ENCODE measurements around the gene GATD1.
"Not testable (repeated sequence)": the region's sequence is repeated elsewhere in the genome, so short reads cannot be mapped to it uniquely, and the experiment has no call there.

GATD1 gene

GRCh38 chr11:737366-737765 is 39.9 kb downstream of the GATD1 start:
- H4K91ac ChIP-seq (ENCODE audit: low read depth, low read length), result peak overlapping the region; percentile 74
- peak overlapping the region; percentile 21 for H3K14ac ChIP-seq (ENCODE audit: low read length)
- H2BK120ac ChIP-seq (ENCODE audit: insufficient read depth, low read length, poor library complexity), result peak overlapping the region; percentile 74
- DNase-seq, result peak in 1 of 2 donors; percentile 53
- H3K23ac ChIP-seq (ENCODE audit: low read length), result no peak overlapping the region
- H3K27me3 ChIP-seq (ENCODE audit: insufficient read depth, low read length), result no peaks in the 10 kb centered on the region
- H3K4me1 ChIP-seq (ENCODE audit: control insufficient read depth in 1 of 2, insufficient read depth in 2 of 2, low read length in 2 of 2), result peaks cover 16 to 18% of the 10 kb centered on the region in 2 experiments
- peak overlapping the region; percentile 30 for H3K4me2 ChIP-seq (ENCODE audit: low read length)
- H4K8ac ChIP-seq (ENCODE audit: low read depth, low read length), result peak overlapping the region; percentile 69
- no peak overlapping the region for H3K9ac ChIP-seq (ENCODE audit: low read length)
- H3K36me3 ChIP-seq (ENCODE audit: control insufficient read depth in 1 of 2, insufficient read depth in 2 of 2, low read length in 2 of 2), result no peaks in the 10 kb centered on the region
- no peak overlapping the region for H3K4ac ChIP-seq (ENCODE audit: low read depth, low read length)
- H3K27ac ChIP-seq (ENCODE audit: low read depth, low read length), result peak overlapping the region; percentile 62
- no CpG with 5 or more reads among the region's 11 CpGs for WGBS (ENCODE audit: extremely low coverage, insufficient coverage, insufficient read length)
- H3K18ac ChIP-seq (ENCODE audit: low read length), result peak overlapping the region; percentile 20
- peak overlapping the region; percentile 3 for H2AFZ ChIP-seq (ENCODE audit: insufficient read depth, low read length, poor library complexity)
- no peaks in the 10 kb centered on the region for H3K9me3 ChIP-seq (ENCODE audit: insufficient read depth, low read depth, low read length)
- H3K79me1 ChIP-seq (ENCODE audit: low read length), result peaks cover 14% of the 10 kb centered on the region
- H2AK5ac ChIP-seq (ENCODE audit: low read length), result no peak overlapping the region
- peak overlapping the region; percentile 92 for H2BK12ac ChIP-seq (ENCODE audit: low read length)
- no peak overlapping the region for H3K4me3 ChIP-seq (ENCODE audit: low read depth, low read length)
- H4K12ac ChIP-seq (ENCODE audit: low read depth, low read length), result no peak overlapping the region
- peaks cover 2% of the 10 kb centered on the region for H3K79me2 ChIP-seq (ENCODE audit: control insufficient read depth, insufficient read depth, low read length, poor library complexity)
- H2BK5ac ChIP-seq (ENCODE audit: low read depth, low read length, poor library complexity), result peak overlapping the region; percentile 32

GRCh38 chr11:734541-734940 is 42.7 kb downstream of the GATD1 start:
- H3K23ac ChIP-seq (ENCODE audit: low read length); H3K4ac ChIP-seq (ENCODE audit: low read depth, low read length); H3K9me3 ChIP-seq (ENCODE audit: insufficient read depth, low read depth, low read length); H3K4me3 ChIP-seq (ENCODE audit: low read depth, low read length); H3K27me3 ChIP-seq (ENCODE audit: insufficient read depth, low read length); DNase-seq; H4K8ac ChIP-seq (ENCODE audit: low read depth, low read length); H3K79me2 ChIP-seq (ENCODE audit: control insufficient read depth, insufficient read depth, low read length, poor library complexity); H2BK12ac ChIP-seq (ENCODE audit: low read length); H3K36me3 ChIP-seq (ENCODE audit: control insufficient read depth in 1 of 2, insufficient read depth in 2 of 2, low read length in 2 of 2); H3K9ac ChIP-seq (ENCODE audit: low read length); H3K4me2 ChIP-seq (ENCODE audit: low read length); H4K12ac ChIP-seq (ENCODE audit: low read depth, low read length); H3K18ac ChIP-seq (ENCODE audit: low read length); H2AK5ac ChIP-seq (ENCODE audit: low read length); H2BK5ac ChIP-seq (ENCODE audit: low read depth, low read length, poor library complexity); H2BK120ac ChIP-seq (ENCODE audit: insufficient read depth, low read length, poor library complexity); H4K91ac ChIP-seq (ENCODE audit: low read depth, low read length); H2AFZ ChIP-seq (ENCODE audit: insufficient read depth, low read length, poor library complexity); H3K27ac ChIP-seq (ENCODE audit: low read depth, low read length); H3K14ac ChIP-seq (ENCODE audit: low read length): not testable (repeated sequence)
- WGBS (ENCODE audit: extremely low coverage, insufficient coverage, insufficient read length), result no CpG with 5 or more reads among the region's 26 CpGs
- peaks cover 12 to 15% of the 10 kb centered on the region in 2 experiments for H3K4me1 ChIP-seq (ENCODE audit: control insufficient read depth in 1 of 2, insufficient read depth in 2 of 2, low read length in 2 of 2)
- peaks cover 13% of the 10 kb centered on the region for H3K79me1 ChIP-seq (ENCODE audit: low read length)

GRCh38 chr11:733072-733471 is 44.2 kb downstream of the GATD1 start:
- H3K14ac ChIP-seq (ENCODE audit: low read length), result no peak overlapping the region
- peaks cover 7 to 10% of the 10 kb centered on the region in 2 experiments for H3K4me1 ChIP-seq (ENCODE audit: control insufficient read depth in 1 of 2, insufficient read depth in 2 of 2, low read length in 2 of 2)
- no peak overlapping the region for H4K12ac ChIP-seq (ENCODE audit: low read depth, low read length)
- peaks cover 7% of the 10 kb centered on the region for H3K79me1 ChIP-seq (ENCODE audit: low read length)
- H2BK12ac ChIP-seq (ENCODE audit: low read length), result no peak overlapping the region
- H2BK5ac ChIP-seq (ENCODE audit: low read depth, low read length, poor library complexity), result no peak overlapping the region
- no peaks in the 10 kb centered on the region for H3K36me3 ChIP-seq (ENCODE audit: control insufficient read depth in 1 of 2, insufficient read depth in 2 of 2, low read length in 2 of 2)
- no peak overlapping the region for H3K18ac ChIP-seq (ENCODE audit: low read length)
- H3K4me3 ChIP-seq (ENCODE audit: low read depth, low read length), result no peak overlapping the region
- no peak overlapping the region for H3K23ac ChIP-seq (ENCODE audit: low read length)
- DNase-seq, result peak; percentile 72 to 84
- WGBS (ENCODE audit: extremely low coverage, insufficient coverage, insufficient read length), result no CpG with 5 or more reads among the region's 20 CpGs
- H4K8ac ChIP-seq (ENCODE audit: low read depth, low read length), result no peak overlapping the region
- no peaks in the 10 kb centered on the region for H3K27me3 ChIP-seq (ENCODE audit: insufficient read depth, low read length)
- H3K79me2 ChIP-seq (ENCODE audit: control insufficient read depth, insufficient read depth, low read length, poor library complexity), result peaks cover 2% of the 10 kb centered on the region
- no peaks in the 10 kb centered on the region for H3K9me3 ChIP-seq (ENCODE audit: insufficient read depth, low read depth, low read length)
- no peak overlapping the region for H3K4me2 ChIP-seq (ENCODE audit: low read length)
- H2BK120ac ChIP-seq (ENCODE audit: insufficient read depth, low read length, poor library complexity), result no peak overlapping the region
- no peak overlapping the region for H2AK5ac ChIP-seq (ENCODE audit: low read length)
- H2AFZ ChIP-seq (ENCODE audit: insufficient read depth, low read length, poor library complexity), result no peak overlapping the region
- H3K9ac ChIP-seq (ENCODE audit: low read length), result no peak overlapping the region
- H3K4ac ChIP-seq (ENCODE audit: low read depth, low read length), result no peak overlapping the region
- no peak overlapping the region for H4K91ac ChIP-seq (ENCODE audit: low read depth, low read length)
- no peak overlapping the region for H3K27ac ChIP-seq (ENCODE audit: low read depth, low read length)

GRCh38 chr11:729492-730074 is 47.7 kb downstream of the GATD1 start:
- H3K14ac ChIP-seq (ENCODE audit: low read length), result no peak overlapping the region
- H2BK12ac ChIP-seq (ENCODE audit: low read length), result no peak overlapping the region
- no peak overlapping the region for H3K4me3 ChIP-seq (ENCODE audit: low read depth, low read length)
- H3K9me3 ChIP-seq (ENCODE audit: insufficient read depth, low read depth, low read length), result no peaks in the 10 kb centered on the region
- no peaks in the 10 kb centered on the region for H3K79me2 ChIP-seq (ENCODE audit: control insufficient read depth, insufficient read depth, low read length, poor library complexity)
- H4K12ac ChIP-seq (ENCODE audit: low read depth, low read length), result no peak overlapping the region
- no peak overlapping the region for H2AFZ ChIP-seq (ENCODE audit: insufficient read depth, low read length, poor library complexity)
- H2BK5ac ChIP-seq (ENCODE audit: low read depth, low read length, poor library complexity), result no peak overlapping the region
- no peaks in the 10 kb centered on the region for H3K27me3 ChIP-seq (ENCODE audit: insufficient read depth, low read length)
- peaks cover 2 to 8% of the 10 kb centered on the region in 2 experiments for H3K4me1 ChIP-seq (ENCODE audit: control insufficient read depth in 1 of 2, insufficient read depth in 2 of 2, low read length in 2 of 2)
- no peaks in the 10 kb centered on the region for H3K79me1 ChIP-seq (ENCODE audit: low read length)
- peaks cover 16 to 18% of the 10 kb centered on the region in 2 experiments for H3K36me3 ChIP-seq (ENCODE audit: control insufficient read depth in 1 of 2, insufficient read depth in 2 of 2, low read length in 2 of 2)
- no peak overlapping the region for H3K27ac ChIP-seq (ENCODE audit: low read depth, low read length)
- WGBS (ENCODE audit: extremely low coverage, insufficient coverage, insufficient read length), result no CpG with 5 or more reads among the region's 17 CpGs
- no peak overlapping the region for H3K23ac ChIP-seq (ENCODE audit: low read length)
- no peak overlapping the region for H4K8ac ChIP-seq (ENCODE audit: low read depth, low read length)
- DNase-seq, result peak in 1 of 2 donors; percentile 44
- H3K4me2 ChIP-seq (ENCODE audit: low read length), result no peak overlapping the region
- no peak overlapping the region for H3K9ac ChIP-seq (ENCODE audit: low read length)
- H4K91ac ChIP-seq (ENCODE audit: low read depth, low read length), result no peak overlapping the region
- no peak overlapping the region for H3K4ac ChIP-seq (ENCODE audit: low read depth, low read length)
- no peak overlapping the region for H2AK5ac ChIP-seq (ENCODE audit: low read length)
- no peak overlapping the region for H3K18ac ChIP-seq (ENCODE audit: low read length)
- no peak overlapping the region for H2BK120ac ChIP-seq (ENCODE audit: insufficient read depth, low read length, poor library complexity)
